ENCODE measurements around the gene IL1RAPL1. TPM values are rescaled to one million over a fixed set of nuclear protein-coding genes. Genes with fewer than 3 reads are reported as not detected.

Gene IL1RAPL1
- not detected for total RNA-seq

DNA sequence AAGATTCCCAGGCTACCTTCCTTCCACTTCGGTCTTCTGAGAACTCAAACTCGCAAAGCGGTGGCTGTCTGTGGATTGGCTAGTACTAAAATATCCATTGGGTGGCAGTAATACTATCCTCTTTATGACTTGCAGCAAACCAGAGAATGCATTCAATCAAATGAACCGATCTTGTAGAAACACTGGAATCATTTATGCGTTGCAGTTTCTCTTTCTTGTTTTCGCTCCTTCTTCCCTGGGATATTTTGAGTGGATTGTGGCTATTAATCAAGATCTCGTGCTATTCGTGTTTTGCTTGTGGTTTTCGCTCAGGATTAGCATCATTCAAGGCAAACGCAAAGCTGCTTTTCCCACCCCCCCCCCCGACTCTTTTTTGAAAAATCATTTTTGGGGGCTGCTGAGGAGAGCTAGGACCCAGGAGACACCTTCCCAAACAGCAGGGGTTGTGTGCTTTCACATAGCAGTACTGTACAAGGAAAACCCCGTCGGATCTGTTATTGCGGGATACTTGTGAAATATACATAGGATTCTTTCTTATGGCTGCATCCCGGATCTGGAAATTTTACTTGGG is at the start of gene IL1RAPL1:
Gene IL1RAPL1 (plus strand): TSS at position 466 of the 571 bp plus-strand sequence.
- intact Hi-C loops (cut with micrococcal nuclease), result no loop called here
- H3K9me3 Mint-ChIP-seq, result no peaks in the 10 kb centered on the region
- no peaks in the 10 kb centered on the region for H3K4me1 Mint-ChIP-seq (ENCODE audit: low read depth)
- POLR2A ChIA-PET, result no interaction called here
- CTCF ChIA-PET, result no interaction called here
- H3K27ac Mint-ChIP-seq, result no peak within 1 kb of the TSS
- H3K4me3 Mint-ChIP-seq, result no peak within 1 kb of the TSS
- H3K36me3 Mint-ChIP-seq, result no peaks in the 10 kb centered on the region
- no peaks in the 10 kb centered on the region for H3K27me3 Mint-ChIP-seq
- DNase-seq, result no peak

DNA sequence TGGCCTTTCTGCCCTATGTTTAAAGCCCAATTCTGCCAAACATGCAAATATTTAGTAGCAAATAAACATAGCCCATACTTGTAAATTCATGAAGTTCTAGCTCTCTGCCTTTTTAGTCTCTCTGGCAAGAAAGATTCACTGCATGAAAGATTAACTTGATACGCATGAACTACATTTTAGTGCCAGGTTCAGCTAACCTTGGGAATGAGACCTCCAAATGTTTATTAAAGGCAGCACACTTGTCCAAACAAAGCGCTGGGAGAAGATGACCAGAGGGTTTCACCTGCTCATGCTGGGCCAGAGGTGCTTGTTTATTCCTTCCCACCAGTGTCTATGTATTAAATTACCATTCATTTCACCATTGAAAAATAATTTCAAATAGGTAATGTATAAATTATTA is 44.5 kb upstream of the IL1RAPL1 start:
- POLR2A ChIA-PET, result no interaction called here

DNA sequence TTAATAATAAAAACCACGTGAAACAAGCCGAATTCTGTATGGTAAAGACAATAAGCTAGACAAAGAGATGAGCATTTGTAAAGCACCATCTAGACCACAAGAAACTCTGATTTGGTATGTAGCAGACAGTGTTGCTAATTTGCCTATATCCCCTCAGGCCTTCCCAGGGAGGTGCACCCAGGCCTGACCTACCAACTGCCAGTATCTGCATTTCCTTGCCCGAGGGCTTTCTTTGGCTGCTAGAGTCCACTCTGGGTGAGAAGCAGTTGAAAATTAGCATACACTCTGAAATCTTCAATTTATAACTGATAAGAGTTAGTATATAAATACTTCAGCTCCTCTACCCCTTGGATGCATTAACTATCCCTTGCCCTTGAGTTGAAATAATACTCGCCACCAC is 37.4 kb upstream of the IL1RAPL1 start:
- CTCF ChIA-PET, result no interaction called here
- intact Hi-C loops (cut with micrococcal nuclease), result no loop called here
- POLR2A ChIA-PET, result no interaction called here
- DNase-seq, result no peak
- Mint-ChIP-seq H3K27me3 (no peaks in the 10 kb centered on the region), H3K4me3 (no peak overlapping the region), H3K36me3 (no peaks in the 10 kb centered on the region), H3K27ac (no peak overlapping the region), H3K4me1 (ENCODE audit: low read depth) (no peaks in the 10 kb centered on the region), H3K9me3 (peaks cover 4% of the 10 kb centered on the region)

More for the DNA sequence above, 44.5 kb upstream of the IL1RAPL1 start:
- CTCF ChIA-PET, result interaction anchor here (0.6 kb wide), 1 partner anchor 91 kb away, joined by 3 read pairs; no protein-coding TSS in a partner anchor
- no peak overlapping the region for H3K4me3 Mint-ChIP-seq
- intact Hi-C loops (cut with micrococcal nuclease), result no loop called here
- H3K9me3 Mint-ChIP-seq, result peaks cover 10% of the 10 kb centered on the region
- DNase-seq, result no peak
- no peaks in the 10 kb centered on the region for H3K4me1 Mint-ChIP-seq (ENCODE audit: low read depth)
- no peak overlapping the region for H3K27ac Mint-ChIP-seq
- H3K36me3 Mint-ChIP-seq, result no peaks in the 10 kb centered on the region
- H3K27me3 Mint-ChIP-seq, result no peaks in the 10 kb centered on the region

DNA sequence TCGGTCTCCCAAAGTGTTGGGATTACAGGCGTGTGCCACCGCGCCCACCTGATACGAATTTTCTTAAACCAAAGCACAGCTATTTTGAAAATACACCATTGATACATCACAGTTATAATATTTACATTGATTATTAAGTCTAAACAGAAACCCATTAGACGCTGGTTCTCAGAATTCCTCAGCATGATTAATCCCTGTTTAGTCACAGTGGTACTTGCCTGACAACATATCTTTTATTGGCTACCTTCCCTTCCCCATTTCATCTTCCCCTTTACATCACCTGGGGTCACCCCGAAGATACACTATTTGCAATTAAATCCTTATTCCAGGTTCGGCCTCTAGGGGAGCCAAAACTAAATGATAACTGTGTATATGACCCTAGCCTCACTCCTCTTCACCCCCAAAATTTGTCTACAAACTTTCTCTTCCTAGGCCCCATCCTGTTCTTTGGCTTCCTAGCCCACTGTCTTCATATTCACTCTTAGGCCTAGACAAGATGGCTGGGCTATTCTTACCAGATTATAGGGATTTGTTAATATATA is 36.8 kb upstream of the IL1RAPL1 start:
- H3K27me3 Mint-ChIP-seq, result no peaks in the 10 kb centered on the region
- CTCF ChIA-PET, result no interaction called here
- intact Hi-C loops (cut with micrococcal nuclease), result no loop called here
- H3K9me3 Mint-ChIP-seq, result peaks cover 4% of the 10 kb centered on the region
- no peak for DNase-seq
- no peak overlapping the region for H3K27ac Mint-ChIP-seq
- H3K4me3 Mint-ChIP-seq, result no peak overlapping the region
- POLR2A ChIA-PET, result no interaction called here
- no peaks in the 10 kb centered on the region for H3K36me3 Mint-ChIP-seq
- H3K4me1 Mint-ChIP-seq (ENCODE audit: low read depth), result no peaks in the 10 kb centered on the region

DNA sequence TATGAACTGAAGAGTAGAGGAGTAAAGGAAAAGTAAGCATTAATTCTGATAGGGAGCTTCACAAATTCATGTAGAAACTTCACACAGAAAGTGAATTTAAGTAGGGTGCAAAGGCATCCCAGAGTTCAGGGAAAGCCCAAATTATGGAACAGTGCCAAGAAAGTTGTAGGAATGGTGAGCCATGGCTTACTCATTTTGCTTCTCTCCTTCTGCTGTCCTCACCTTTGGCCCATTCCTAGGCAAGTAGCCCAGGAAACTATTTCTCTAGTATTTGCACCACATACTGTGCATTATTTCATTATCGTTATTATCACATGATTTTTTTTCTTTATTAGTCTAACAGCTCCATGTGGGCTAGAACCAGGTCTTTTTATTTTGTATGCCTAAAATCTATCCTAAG is 34.9 kb upstream of the IL1RAPL1 start:
- POLR2A ChIA-PET, result no interaction called here
- intact Hi-C loops (cut with micrococcal nuclease), result no loop called here
- no peaks in the 10 kb centered on the region for H3K4me1 Mint-ChIP-seq (ENCODE audit: low read depth)
- H3K27me3 Mint-ChIP-seq, result no peaks in the 10 kb centered on the region
- DNase-seq, result no peak
- peaks cover 7% of the 10 kb centered on the region for H3K9me3 Mint-ChIP-seq
- H3K36me3 Mint-ChIP-seq, result no peaks in the 10 kb centered on the region
- no peak overlapping the region for H3K4me3 Mint-ChIP-seq
- CTCF ChIA-PET, result no interaction called here
- no peak overlapping the region for H3K27ac Mint-ChIP-seq

DNA sequence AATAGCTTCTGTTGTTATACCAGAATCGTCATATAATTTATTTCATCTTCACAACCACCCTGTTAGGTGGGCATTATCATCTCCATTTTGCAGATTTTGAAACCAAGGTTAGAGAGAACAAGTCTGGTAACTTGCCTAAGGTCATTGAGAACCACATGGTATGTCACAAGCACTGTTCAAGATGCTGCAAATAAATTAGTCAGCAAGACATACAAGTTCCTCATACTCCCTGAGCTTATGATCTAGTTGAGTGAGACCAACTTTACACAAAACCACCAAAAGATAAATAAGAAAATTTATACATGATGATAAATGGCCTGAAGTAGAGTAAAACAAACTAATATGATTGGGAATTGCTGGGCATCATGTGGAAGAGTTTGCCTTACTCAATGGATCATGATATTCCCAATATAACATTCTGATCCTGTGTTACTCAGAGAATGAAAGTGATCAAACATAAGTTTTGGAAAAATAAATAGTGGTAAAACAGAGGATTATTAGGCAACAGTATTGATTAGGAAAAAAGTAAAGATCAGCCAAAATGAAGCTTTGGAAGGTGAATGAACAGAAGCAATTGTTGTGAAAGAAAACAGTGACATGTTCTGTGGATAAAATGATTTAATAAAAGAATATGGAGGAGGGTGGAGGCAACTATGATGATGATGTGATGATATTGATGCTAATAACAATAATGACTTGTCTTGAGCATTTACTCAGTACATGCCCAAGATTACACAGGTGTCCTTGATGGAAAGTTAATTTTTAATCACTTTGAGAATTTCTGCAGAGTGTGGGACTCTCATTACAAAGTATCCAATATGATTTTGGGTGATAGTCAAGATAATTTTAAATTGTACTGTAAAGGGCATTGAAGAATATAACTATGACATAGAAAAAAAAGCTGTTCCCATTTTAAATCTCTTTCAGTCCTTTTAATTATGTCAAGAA is 34.1 kb upstream of the IL1RAPL1 start:
- Mint-ChIP-seq H3K36me3 (no peaks in the 10 kb centered on the region), H3K9me3 (peaks cover 8% of the 10 kb centered on the region), H3K27ac (no peak overlapping the region), H3K4me3 (no peak overlapping the region), H3K27me3 (no peaks in the 10 kb centered on the region), H3K4me1 (ENCODE audit: low read depth) (no peaks in the 10 kb centered on the region)
- intact Hi-C loops (cut with micrococcal nuclease), result no loop called here
- no peak for DNase-seq
- ChIA-PET CTCF (no interaction called here), POLR2A (no interaction called here)

DNA sequence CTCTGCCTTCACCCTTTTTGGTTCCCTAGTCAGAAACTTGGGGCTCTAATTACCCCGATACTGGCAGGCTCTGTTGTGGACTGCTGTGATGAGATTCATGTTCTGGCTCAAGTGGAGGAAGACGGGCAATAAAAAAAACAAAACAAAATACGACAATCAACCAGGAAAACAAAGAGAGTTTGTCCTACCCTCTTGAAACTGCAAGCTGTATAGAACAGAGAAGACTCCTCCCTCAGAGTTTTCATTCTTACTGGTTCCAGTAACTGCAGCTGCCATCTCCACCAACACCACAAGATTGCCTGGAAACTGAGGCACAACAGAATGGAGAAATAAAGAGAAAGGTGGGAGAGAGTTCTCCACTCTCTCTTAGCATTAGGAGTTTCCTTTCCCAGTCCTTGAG is 11.1 kb upstream of the IL1RAPL1 start:
- DNase-seq, result no peak
- intact Hi-C loops (cut with micrococcal nuclease), result no loop called here
- no peaks in the 10 kb centered on the region for H3K9me3 Mint-ChIP-seq
- no peak overlapping the region for H3K27ac Mint-ChIP-seq
- CTCF ChIA-PET, result no interaction called here
- H3K27me3 Mint-ChIP-seq, result no peaks in the 10 kb centered on the region
- no peak overlapping the region for H3K4me3 Mint-ChIP-seq
- no peaks in the 10 kb centered on the region for H3K36me3 Mint-ChIP-seq
- no peaks in the 10 kb centered on the region for H3K4me1 Mint-ChIP-seq (ENCODE audit: low read depth)
- POLR2A ChIA-PET, result no interaction called here

DNA sequence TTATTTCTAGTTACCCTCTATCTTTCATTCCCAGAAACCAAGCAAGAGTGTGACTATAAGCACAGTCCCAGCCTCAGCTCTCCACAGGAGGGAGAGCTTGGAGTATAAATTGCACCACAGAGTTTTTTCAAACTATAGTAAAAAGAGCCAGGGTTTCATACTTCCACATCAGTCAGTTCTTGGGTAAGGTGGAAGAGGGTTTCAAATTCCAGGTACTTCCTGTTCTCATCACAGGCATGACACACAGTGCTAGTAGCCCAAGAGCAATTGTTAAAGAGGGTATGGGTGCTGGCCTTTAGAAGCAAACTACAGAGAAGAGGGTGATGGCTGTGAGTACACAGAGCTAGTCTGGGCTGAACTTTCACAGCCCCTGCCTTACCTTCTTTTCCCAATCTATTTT is 5.7 kb upstream of the IL1RAPL1 start:
- intact Hi-C loops (cut with micrococcal nuclease), result no loop called here
- Mint-ChIP-seq H3K9me3 (no peaks in the 10 kb centered on the region), H3K4me1 (ENCODE audit: low read depth) (no peaks in the 10 kb centered on the region), H3K36me3 (no peaks in the 10 kb centered on the region), H3K27me3 (no peaks in the 10 kb centered on the region), H3K27ac (no peak overlapping the region), H3K4me3 (no peak overlapping the region)
- POLR2A ChIA-PET, result no interaction called here
- CTCF ChIA-PET, result no interaction called here
- DNase-seq, result no peak

DNA sequence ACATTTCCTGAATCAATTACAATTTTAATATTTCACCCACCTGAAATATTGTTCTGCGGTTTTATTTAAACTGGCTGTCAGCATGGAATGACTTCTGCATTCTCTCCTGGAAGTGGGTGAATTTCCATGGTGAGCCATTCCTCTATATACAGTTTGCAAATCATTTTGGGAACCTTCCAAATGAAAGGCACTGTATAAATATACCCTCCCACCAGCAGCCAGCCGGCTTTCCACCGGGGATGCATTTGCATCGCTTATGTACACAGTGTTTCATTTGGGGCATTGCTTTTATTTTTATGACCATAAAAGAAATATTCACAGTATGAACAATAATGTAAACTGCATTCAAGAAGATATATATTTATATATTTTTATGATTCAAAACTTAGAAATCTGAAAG is 4.7 kb upstream of the IL1RAPL1 start:
- CTCF ChIA-PET, result no interaction called here
- H3K27ac Mint-ChIP-seq, result no peak overlapping the region

DNA sequence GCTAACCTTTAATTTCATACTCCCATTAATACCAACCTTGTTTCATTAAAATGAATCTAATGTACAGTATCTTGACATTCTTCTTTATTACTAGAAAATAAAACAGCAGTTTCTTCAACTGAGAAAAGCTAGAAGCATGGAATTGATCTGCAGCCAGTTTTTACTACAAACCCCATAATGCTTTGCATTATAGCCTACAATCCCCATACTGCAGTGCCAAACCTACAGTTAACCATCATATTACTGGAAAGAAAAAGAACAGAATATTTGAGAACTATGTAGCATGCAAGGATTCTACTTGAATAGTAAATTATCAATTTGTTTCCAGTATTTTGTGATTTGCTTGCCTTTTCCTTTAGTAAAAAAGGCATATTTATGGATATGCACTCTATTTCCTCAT is 3.2 kb upstream of the IL1RAPL1 start:
- Mint-ChIP-seq H3K4me3 (no peak overlapping the region), H3K36me3 (no peaks in the 10 kb centered on the region), H3K4me1 (ENCODE audit: low read depth) (no peaks in the 10 kb centered on the region), H3K9me3 (no peaks in the 10 kb centered on the region), H3K27ac (no peak overlapping the region), H3K27me3 (no peaks in the 10 kb centered on the region)
- ChIA-PET POLR2A (no interaction called here), CTCF (no interaction called here)
- no peak for DNase-seq
- intact Hi-C loops (cut with micrococcal nuclease), result no loop called here

More for the DNA sequence above, 4.7 kb upstream of the IL1RAPL1 start:
- POLR2A ChIA-PET, result no interaction called here
- no peak overlapping the region for H3K4me3 Mint-ChIP-seq
- no peaks in the 10 kb centered on the region for H3K27me3 Mint-ChIP-seq
- no peaks in the 10 kb centered on the region for H3K9me3 Mint-ChIP-seq
- intact Hi-C loops (cut with micrococcal nuclease), result no loop called here
- no peaks in the 10 kb centered on the region for H3K36me3 Mint-ChIP-seq
- no peak for DNase-seq
- no peaks in the 10 kb centered on the region for H3K4me1 Mint-ChIP-seq (ENCODE audit: low read depth)

DNA sequence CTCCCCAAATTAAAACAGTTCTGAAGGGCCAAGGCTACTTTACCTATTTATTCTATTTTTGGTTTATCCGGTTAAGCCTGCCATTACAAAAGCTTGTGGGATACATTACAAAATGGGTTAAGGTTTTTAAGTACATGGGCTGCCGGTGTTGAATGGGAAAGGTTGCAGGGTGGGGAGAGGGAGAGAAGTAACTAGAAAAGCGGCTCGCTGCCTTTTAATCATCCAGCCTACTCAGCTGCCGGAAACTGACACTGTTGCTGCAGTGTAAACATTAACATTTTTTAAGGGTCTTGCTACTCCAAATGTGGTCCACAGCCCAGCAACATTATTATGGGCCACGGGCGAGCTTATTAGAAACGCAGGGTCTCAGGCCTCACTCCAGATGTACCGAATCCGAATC is 1.5 kb upstream of the IL1RAPL1 start:
- DNase-seq, result no peak
- intact Hi-C loops (cut with micrococcal nuclease), result no loop called here
- Mint-ChIP-seq H3K27me3 (no peaks in the 10 kb centered on the region), H3K27ac (no peak overlapping the region), H3K4me3 (no peak overlapping the region), H3K9me3 (no peaks in the 10 kb centered on the region), H3K36me3 (no peaks in the 10 kb centered on the region), H3K4me1 (ENCODE audit: low read depth) (no peaks in the 10 kb centered on the region)
- ChIA-PET POLR2A (no interaction called here), CTCF (no interaction called here)

DNA sequence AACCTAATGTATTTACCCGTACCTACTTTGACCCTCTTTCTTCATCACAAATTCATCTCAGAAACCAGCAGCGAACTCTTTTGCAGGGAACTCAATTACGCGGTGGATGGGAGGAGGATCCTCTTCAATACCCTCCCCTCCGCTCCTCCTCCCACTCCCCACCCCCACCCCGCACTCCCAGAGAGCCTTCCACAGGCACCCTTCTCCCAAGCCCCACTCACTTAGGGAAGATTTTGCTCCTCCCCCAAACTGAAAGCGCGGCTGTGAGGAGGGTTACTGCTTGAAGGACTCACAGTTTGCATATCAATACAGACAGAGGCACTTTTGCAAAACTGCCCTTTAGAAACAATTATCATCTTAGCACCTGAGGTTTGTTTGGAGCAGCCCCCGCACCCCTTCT is 960 bp upstream of the IL1RAPL1 start:
- CTCF ChIA-PET, result no interaction called here
- H3K9me3 Mint-ChIP-seq, result no peaks in the 10 kb centered on the region
- no peak overlapping the region for H3K27ac Mint-ChIP-seq
- intact Hi-C loops (cut with micrococcal nuclease), result no loop called here
- POLR2A ChIA-PET, result no interaction called here
- H3K27me3 Mint-ChIP-seq, result no peaks in the 10 kb centered on the region
- no peak overlapping the region for H3K4me3 Mint-ChIP-seq
- no peaks in the 10 kb centered on the region for H3K36me3 Mint-ChIP-seq
- H3K4me1 Mint-ChIP-seq (ENCODE audit: low read depth), result no peaks in the 10 kb centered on the region
- DNase-seq, result no peak

DNA sequence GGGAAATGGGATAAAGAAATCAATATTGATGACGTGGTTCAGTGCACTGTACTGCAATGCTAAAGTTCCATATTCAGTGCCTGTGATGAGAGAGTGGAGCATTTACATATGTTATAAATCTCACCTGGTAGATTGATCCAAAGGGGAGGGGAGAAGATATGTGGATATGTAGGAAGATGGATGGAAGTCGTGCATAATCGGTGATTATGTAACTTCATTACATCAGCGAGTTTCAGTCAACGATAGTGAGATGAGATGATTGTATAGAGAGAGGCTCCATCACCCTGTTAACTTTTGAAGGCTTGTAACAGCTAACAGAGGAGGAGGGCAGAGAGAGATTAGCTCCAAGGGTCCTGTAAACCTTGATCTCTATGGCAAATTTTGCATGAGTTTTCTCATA is 1.8 kb downstream of the IL1RAPL1 start:
- no peak for DNase-seq
- ChIA-PET POLR2A (no interaction called here), CTCF (no interaction called here)
- Mint-ChIP-seq H3K27me3 (no peaks in the 10 kb centered on the region), H3K36me3 (no peaks in the 10 kb centered on the region), H3K4me3 (no peak overlapping the region), H3K4me1 (ENCODE audit: low read depth) (no peaks in the 10 kb centered on the region), H3K9me3 (no peaks in the 10 kb centered on the region), H3K27ac (no peak overlapping the region)
- intact Hi-C loops (cut with micrococcal nuclease), result no loop called here

Data from activated CD4-positive, alpha-beta memory T cell treated with anti-CD3 and anti-CD28 coated beads for 36 hours (primary cell).